A204.1 (cell line): ENCODE data around the gene MMP23B.

Experiments
- FAIRE-seq: peaks from 2 replicates; lab custom pipeline; 2012; peaks lifted over from hg19 to GRCh38; lab: Jason Lieb, UNC

Gene MMP23B

DNA sequence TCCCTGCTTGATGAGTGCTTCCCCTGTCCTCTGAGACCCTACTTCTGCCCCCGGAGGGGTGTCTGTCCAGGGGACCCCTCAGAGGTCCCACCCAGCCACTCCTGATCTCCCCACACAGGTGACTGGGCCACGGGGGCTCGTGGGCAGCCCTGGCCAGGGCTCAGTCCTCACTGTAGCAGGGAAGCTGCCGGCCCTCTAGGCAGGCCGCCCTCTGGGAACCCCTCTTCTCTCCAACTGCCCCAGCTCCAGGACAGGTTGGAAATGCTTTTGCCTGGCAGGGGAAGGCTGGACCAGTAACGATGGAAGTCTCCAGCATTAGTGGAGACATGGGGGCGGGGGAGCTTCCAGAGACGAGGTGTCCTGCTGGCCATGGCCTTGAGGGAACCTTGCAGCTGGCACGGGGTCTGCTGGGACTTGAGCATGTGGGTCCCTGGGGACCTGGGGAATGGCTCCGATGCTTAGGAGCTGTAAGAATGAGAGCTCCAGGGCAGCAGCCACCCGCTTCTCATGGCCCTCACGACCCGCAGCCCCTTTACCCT, 28.9 kb upstream of the MMP23B start:
- FAIRE-seq, result no peak

- no peak for FAIRE-seq
Observed at GRCh38 chr1:1603671-1604373, 28.2 kb upstream of the MMP23B start.

- FAIRE-seq, result no peak
Observed at GRCh38 chr1:1604374-1605033, 27.5 kb upstream of the MMP23B start.

GRCh38 chr1:1605034-1605591, 26.9 kb upstream of the MMP23B start:
- FAIRE-seq, result no peak

DNA sequence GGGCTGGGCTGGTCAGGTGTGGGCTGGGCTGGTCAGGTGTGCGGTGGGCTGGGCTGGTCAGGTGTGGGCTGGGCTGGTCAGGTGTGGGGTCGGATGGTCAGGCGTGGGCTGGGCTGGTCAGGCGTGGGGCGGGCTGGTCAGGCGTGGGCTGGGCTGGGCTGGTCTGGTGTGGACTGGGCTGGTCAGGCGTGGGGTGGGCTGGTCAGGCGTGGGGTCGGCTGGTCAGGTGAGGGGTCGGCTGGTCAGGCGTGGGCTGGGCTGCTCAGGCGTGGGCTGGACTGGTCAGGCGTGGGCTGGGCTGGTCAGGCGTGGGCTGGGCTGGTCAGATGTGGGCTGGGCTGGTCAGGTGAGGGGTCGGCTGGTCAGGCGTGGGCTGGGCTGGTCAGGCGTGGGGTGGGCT, 26.2 kb upstream of the MMP23B start:
- no peak for FAIRE-seq

DNA sequence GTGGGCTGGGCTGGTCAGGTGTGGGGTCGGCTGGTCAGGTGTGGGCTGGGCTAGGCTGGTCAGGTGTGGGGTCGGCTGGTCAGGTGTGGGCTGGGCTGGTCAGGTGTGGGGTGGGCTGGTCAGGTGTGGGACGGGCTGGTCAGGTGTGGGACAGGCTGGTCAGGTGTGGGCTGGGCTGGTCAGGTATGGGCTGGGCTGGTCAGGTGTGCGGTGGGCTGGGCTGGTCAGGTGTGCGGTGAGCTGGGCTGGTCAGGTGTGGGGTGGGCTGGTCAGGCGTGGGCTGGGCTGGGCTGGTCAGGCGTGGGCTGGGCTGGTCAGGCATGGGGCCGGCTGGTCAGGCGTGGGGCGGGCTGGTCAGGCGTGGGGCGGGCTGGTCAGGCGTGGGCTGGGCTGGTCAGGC, 25.7 kb upstream of the MMP23B start:
- no peak for FAIRE-seq

GRCh38 chr1:1609822-1610485, 22.0 kb upstream of the MMP23B start:
- FAIRE-seq, result no peak

DNA sequence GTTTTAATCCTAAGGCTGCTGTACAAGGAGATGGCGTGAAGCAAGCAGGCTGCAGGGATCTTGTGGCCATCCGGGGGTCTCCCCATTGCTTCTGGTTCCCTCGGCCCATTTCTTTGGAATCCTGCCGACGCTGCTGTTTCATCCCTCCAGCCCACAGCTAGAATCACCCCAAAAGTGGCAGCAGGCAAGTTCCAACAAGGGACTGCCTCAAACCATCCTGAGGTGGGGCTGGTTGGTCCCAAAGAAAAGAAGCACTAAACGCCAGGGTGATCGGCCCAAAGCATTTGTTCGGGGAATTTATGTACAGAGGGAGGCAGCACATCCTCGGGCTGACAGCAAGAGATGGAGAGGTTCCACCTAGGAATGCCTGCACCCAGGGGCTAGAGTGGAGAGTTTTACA, 21.2 kb upstream of the MMP23B start:
- FAIRE-seq, result no peak

DNA sequence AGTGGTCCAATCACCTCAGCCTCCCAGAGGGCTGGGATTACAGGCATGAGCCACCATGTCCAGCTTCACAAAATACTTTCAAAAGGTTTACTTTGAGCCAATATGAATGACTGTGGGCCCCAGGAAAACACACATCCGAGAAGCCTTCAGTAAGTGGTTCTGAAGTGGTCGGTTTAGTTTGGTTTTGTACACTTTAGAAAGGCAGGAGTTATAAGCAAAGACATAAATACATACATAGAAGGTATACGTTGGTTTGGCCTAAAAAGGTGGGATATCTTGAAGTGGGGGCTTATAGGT, 19.9 kb upstream of the MMP23B start:
- FAIRE-seq, result no peak

DNA sequence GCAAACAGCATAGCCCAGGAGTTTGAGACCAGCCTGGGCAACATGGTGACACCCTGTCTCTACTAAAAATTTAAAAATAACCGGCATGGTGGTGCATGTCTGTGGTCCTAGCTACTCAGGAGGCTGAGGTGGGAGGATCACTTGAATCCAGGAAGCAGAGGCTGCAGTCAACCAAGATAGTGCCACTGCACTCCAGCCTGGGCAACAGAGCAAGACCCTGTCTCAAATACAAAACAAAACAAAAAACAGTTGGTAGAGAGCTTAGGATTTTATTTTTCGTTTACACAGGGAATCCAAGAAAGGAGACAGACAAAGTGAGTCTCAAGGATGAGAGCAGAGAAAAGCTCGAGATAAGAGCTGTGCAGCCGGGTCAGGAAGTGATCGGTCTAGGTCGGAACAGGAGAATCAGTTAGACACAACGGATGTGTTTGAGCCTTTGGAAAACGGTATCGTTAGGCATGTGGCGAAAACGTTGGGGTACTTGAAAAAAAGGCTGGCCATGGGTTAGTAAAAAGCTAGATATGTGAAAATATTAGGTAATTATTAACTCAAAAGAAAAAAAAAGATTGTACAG, 18.4 kb upstream of the MMP23B start:
- no peak for FAIRE-seq

DNA sequence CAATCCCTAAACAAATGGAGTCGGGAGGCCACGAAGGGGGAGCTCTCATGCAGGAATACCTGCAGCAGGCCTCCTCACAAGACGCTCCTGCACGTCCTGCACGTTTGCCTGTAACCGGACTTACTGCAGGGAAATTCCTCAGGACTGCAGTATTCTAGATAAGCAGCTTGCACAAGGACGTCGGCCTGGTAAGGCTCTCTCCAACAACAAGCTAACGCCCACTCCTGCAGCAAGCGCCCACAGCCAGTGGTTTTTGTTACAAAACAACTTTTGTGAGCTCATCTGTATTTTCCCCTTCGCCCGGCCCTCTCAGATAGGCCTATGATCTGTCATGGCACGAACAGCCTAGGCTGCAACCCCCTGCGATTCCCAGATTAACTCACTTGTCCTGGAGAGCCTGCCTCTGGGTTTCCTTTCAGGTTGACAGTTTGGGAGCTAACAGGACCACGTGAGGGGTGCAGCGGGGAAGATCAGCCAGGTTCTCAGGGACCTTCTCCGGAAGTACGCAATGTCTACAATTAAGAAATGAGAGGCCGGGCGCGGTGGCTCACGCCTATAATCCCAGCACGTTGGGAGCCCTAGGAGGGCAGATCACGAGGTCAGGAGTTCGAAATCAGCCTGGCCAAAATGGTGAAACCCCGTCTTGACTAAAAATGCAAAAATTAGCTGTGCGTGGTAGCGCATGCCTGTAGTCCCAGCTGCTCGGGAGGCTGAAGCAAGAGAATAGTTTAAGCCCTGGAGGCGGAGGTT, 17.6 kb upstream of the MMP23B start:
- no peak for FAIRE-seq

DNA sequence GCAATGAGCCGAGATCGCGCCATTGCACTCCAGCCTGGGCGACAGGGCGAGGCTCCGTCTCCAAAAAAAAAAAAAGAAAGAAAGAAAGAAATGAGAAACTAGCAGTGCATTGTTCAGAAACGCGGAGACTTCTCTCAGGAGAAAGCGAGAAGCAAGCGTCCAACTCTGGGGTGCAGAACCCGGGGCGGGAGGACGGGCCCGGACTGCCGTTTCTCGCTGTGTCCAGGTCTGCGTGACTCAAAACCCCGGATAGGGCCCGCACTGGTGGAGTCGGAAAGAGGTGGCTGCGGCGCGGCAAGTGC, 17.1 kb upstream of the MMP23B start:
- FAIRE-seq, result no peak

DNA sequence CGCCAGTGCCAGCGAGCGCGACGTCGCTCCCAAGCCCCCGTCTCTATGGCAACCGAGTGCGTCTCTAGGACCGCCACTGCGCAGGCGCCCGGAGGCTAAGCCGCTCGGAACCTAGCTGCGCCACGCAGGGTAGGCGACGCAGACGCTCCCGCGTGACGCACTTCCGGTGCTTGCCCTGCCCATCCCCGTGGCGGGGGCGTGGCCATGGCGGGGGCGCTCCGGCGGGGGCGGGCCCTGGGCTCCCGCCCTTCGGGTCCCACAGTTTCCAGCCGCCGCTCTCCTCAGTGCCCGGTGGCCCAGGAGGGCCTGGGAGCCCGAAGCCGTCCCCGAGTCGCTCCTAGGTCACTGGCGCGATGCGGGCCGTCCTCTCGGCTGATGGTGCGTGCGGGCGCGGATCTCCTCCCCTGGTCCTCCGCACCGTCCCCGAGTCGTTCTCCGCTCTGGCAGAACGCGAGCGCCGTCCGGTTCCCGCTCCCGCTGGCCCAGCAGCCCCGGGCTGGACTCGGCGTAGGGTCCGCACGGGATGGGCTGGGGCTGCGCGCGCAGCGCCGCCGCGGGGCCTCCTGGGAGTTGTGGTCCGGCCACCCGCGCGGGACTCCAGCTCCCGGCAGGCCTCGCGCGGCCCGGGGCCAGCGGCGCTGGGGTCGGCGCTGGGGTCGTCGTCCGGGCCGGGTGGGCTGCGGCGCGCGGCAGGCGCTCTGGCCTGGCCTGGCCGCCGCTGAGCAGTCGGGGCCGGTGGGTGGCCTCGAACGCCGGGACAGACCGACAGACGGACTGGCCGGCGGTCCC, 16.5 kb upstream of the MMP23B start, which contains the start of gene MIB2:
MIB2 (plus strand) TSS at position 245 of the 789 bp plus-strand sequence. CDS start 7,953 bp downstream, outside the sequence.
- FAIRE-seq, result no peak

DNA sequence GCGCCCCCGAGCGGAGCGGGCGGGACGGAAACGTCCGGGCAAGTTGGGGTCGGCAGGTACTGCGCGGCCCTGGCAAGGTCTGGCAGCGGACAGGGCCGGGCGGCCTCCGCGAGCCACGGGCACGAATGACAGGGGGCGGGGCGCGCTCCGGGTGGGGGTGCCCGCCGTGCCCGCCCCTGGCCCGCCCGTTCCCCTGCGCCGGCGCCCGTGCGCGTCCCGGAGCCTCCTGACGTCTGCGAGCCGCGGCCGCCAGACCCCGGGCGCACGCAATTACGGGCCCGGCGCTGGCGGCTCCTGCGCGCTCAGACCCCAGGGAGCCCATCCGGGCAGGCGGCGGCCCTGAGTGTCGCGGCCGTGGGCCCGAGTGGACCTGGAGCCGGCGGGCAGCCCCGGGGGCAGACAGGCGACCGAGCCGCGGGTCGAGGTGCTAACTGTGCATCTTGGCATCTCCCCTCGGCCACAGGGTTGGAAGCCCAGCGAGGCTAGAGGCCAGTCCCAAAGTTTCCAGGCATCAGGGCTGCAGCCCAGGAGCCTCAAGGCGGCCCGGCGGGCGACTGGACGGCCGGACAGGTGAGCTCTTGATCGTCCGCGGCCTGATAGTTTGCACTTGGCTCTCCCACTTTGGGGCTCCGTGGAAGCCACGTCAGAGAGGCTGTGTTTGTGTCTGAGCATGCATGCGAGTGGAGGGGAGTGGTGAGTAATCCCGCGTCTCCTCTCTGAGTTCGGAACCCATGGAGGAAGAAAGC, 15.8 kb upstream of the MMP23B start:
- no peak for FAIRE-seq

DNA sequence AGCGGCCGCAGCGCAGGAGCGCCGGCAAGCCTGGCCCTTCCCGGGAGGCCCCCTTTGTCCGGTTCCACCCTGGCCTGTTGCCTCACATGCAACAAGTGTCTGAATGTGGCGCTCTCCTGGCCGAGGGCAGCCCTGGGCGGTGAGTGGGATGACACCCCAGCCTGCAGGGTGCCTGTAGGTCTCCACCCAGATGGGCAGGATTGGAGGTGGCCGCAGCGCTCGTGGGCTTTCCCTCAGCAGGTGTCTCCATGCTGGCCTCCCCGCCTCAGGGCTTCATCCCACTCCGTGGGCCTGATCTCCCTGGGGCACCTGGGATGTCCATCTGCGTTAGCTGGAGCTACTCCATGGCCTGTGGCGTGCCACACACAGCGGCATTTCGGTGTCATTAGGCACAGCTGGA, 15.1 kb upstream of the MMP23B start:
- no peak for FAIRE-seq

GRCh38 chr1:1617516-1617915, 14.5 kb upstream of the MMP23B start:
- FAIRE-seq, result no peak

GRCh38 chr1:1617925-1618324, 14.0 kb upstream of the MMP23B start:
- no peak for FAIRE-seq

- FAIRE-seq, result no peak
Observed at GRCh38 chr1:1618396-1619068, 13.4 kb upstream of the MMP23B start.

DNA sequence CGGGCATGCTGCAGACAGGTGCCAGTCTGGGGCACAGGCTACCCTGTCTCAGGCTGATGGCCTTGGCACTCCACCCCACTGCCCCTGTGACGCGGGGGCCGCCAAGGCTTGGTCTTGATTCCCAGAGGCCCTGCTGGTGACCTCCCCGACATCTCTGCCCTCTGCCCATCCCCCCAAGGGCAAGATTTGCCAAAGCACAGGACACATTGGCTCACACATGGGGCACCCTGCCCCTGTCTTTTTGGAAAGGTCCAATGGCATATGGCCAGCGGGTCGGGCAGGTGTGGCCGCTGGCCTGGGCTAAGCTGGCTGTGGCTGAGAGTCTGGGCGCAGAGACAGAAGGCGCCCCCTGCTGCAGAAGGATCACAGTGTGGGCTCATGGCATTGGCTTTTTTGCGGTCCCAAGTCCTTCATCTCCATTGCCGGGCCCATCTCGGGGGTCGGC, 12.0 kb upstream of the MMP23B start:
- no peak for FAIRE-seq
